Esophagus muscularis mucosa (tissue), 4 donors: ENCODE measurements around the gene FPR2.

ENCODE experiments used
- CTCF ChIP-seq, 3 experiments: fragments of 200-600 bp in 2 of 3; fragments of 450-650 bp in 1 of 3; sonication (generic) in 2 of 3; IDR thresholded peaks; one replicate each; pipeline ENCODE4 v1.5.1; 2017 to 2019; ENCODE audit warnings: antibody characterized with exemption in 3 of 3, mild to moderate bottlenecking in 2 of 3, moderate library complexity in 1 of 3
- EP300 ChIP-seq: sonication (generic); formaldehyde crosslinking; IDR thresholded peaks from one replicate; pipeline ENCODE4 v1.6.1; 2017; ENCODE audit warnings: antibody characterized with exemption
- POLR2AphosphoS5 ChIP-seq, 2 donors: sonication (generic); formaldehyde crosslinking; IDR thresholded peaks; one replicate each; pipeline ENCODE4 v1.6.1; 2017; ENCODE audit warnings: antibody characterized with exemption in 2 of 2

GRCh38 chr19:51799774-51800472 is 38.9 kb downstream of the FPR2 start:
- no peak for TF ChIP-seq CTCF (IDR thresholded peaks at IDR 0.05)
- no peak for TF ChIP-seq POLR2AphosphoS5 (IDR thresholded peaks at IDR 0.05)
- no peak for TF ChIP-seq EP300
